NCI-H748 (cell line): ENCODE results near the gene PLA2G12A.
"Not testable (repeated sequence)": the region's sequence is repeated elsewhere in the genome, so short reads cannot be mapped to it uniquely, and the experiment has no call there.

Source experiments
- DNase-seq: peaks from one replicate; lab custom pipeline; 2025; ENCODE audit not compliant: unreplicated experiment; lab: John Stamatoyannopoulos, UW

PLA2G12A gene

GRCh38 chr4:109682875-109683274, 47.0 kb downstream of the PLA2G12A start:
- no peak for DNase-seq

GRCh38 chr4:109678925-109679324, 50.9 kb downstream of the PLA2G12A start:
- not testable (repeated sequence) for DNase-seq

DNA sequence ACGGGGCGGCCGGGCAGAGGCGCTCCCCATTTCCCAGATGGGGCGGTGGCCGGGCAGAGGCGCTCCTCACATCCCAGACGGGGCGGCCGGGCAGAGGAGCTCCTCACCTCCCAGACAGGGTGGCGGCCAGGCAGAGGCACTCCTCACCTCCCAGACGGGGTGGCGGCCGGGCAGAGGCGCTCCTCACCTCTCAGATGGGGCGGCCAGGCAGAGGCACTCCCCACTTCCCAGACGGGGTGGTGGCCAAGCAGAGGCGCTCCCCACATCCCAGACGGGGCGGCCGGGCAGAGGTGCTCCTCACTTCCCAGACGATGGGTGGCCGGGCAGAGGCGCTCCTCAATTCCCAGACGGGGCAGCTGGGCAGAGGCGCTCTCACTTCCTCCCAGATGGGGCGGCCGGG, 51.4 kb downstream of the PLA2G12A start:
- DNase-seq: not testable (repeated sequence)

DNA sequence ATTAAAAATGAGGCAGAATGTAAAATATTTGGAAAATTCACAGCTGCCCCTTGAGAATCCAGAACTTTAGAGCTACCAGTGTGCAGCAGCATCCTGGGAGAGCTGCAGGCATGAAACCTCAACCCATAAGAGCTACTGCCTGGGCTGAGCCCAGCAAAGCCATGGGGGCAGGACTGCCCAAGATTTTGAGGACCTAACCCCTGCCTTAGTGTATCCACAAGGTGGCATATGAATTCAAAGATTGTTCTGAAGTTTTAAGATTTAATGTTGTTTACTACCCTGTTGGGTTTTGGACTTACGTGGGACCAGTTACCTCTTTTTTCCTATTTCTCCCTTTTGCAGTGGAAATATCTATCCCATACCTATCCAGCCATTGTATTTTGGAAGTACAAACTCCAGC, 53.0 kb downstream of the PLA2G12A start:
- no peak for DNase-seq

GRCh38 chr4:109675843-109676242, 54.0 kb downstream of the PLA2G12A start:
- DNase-seq: no peak

- DNase-seq: no peak
Measured at GRCh38 chr4:109675181-109675580, 54.7 kb downstream of the PLA2G12A start.

DNA sequence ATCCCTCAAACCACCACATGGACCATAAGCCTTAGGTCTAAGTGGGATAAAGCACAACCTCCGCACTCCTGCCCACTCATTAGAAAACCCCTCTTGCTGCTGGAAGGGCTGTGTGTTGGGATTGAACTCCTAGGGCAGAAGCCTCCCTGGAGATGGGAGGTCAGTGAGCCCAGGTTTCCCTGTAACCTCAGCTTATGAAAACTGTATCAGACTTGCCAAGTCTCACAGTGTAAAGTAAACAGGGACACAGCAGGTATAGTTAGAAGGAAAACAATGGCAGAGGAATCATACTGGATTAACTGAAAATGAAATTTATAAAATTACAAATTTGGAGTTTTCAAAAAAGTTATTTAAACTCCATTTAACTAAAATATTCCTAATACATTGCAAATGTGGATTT, 56.6 kb downstream of the PLA2G12A start:
- no peak for DNase-seq

- DNase-seq: no peak
Measured at GRCh38 chr4:109672169-109672930, 57.5 kb downstream of the PLA2G12A start.

- no peak for DNase-seq
Measured at GRCh38 chr4:109671350-109671749, 58.5 kb downstream of the PLA2G12A start.

GRCh38 chr4:109665783-109666485, 63.9 kb downstream of the PLA2G12A start:
- DNase-seq: peak; percentile 77

DNA sequence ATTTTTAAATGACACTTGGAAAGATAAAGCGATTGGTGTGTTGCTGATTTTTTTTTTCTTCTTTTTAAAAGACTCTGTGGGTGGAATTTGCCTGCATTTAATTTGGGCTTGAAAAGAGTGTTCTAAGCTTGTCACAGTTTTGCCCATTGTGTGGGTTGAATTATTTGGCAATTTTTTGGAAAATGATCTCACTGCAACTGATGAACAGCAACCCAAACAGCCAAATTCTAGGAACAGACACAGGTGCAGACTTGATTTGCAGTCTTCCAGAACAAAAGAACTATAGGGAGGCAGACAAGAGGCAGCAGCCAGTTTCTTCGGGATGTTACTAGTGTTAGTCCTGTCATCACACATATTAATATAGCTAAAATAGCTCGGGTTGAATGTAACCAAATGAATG, 67.1 kb downstream of the PLA2G12A start:
- no peak for DNase-seq

DNA sequence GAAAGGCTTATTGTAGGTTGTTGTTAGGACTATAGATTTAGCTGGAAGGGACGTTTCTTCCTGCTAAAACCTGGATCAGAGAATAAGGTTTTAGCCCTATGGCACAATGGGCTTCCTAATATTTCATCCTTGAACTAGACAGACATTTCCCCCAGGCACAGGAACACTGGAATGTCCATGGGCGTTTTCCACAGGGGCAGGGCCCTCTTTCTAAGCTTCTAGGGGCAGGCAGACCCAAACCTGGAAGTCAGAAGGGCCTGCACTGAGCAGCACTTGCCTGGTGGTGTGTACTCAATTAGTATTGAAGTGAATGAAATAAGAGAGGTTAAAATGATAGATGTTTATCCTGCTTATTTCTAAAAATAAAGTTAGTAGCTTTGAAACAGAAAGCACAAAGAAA, 67.8 kb downstream of the PLA2G12A start:
- no peak for DNase-seq
